NCI-H187 (cell line): ENCODE data around the gene UVSSA.
"Not testable (repeated sequence)": the region's sequence is repeated elsewhere in the genome, so short reads cannot be mapped to it uniquely, and the experiment has no call there.

Source experiments
- DNase-seq, 2 experiments: peaks; one replicate each; lab custom pipeline; 2025; lab: John Stamatoyannopoulos, UW

The UVSSA gene

DNA sequence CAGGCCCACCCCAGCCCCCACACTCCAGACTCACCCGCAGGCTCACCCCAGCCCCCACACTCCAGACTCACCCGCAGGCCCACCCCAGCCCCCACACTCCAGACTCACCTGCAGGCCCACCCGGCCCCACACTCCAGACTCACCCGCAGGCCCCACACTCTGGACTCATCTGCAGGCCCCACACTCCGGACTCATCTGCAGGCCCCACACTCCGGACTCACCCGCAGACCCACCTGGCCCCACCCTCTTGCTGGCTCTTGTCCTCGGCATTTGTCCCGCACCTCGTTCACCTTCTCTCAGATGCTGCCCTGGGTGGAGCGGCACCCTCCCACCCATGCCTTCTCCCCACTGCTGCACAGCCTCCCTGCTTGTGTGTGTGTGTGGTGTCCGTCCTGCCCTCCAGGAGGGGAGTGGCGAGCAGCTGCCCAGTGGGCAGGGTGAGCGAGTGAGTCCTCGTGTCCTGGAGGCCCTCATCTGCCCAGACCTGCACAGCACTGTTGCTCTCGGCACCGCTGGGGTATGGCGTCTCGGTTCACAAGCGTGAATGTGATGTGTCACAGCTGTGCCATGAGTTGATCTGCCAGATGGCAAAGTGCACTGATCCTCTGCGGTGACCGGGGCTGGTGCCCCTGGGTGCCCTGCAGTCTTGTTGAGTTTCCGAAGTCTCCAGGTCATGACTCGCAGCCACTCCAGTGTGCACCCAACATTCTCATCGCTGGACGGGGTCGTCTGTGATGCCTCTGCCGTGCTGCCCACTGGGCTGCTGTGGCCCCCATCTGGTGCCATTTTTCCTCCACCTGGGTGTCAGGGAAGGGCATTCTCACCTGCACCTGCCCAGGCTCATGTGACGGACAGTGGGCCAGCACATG, 29.6 kb upstream of the UVSSA start:
- no peak for DNase-seq

DNA sequence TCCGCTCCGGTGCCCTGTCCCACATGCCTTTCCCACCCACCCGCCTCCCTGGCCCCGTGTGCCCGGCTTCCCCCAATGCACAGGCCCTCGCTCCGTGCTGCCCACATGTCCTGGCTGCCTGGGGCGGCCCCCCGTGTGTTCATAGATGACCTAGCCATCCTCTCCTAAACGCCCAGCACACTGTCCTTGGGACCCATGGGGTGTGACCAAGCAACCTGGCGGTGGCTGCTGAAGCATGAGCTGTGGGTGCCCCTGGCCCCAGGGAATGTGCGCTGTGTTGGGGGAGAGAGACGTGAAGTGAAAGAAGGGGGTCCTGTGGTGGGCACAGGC, 29.0 kb upstream of the UVSSA start:
- no peak for DNase-seq

DNA sequence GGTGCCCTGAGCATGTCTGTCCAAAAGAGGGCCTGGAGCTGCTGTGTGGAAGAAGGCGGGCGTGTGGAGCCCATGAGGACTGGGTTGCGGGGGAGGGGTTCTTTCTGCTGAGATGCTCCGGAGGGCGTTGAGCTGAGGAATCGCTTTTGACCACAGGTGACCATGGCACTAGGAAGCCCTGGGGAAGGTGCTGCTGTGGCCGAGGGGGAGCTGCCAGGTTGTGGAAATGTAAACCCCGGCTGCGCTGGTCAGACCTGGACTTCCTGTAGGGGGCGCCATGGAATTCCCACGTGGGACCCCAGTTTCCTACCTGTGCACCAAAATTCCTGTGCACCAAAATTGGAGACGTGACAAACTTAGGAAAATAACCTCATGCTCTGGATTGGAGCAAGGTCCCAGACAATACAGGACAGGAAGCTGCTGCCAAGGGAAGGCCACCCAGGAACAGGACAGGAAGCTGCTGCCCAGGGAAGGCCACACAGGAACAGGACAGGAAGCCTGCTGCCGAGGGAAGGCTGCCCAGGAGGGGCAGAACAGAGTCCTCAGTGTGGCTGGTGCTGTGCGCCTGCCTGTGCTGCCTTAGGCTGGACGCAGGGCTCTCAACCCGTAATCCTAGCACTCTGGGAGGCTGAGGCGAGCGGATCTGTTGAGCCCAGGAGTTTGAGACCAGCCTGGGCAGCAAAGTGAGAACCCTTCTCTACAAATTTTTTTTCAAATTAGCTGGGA, 28.4 kb upstream of the UVSSA start:
- DNase-seq, result no peak

DNA sequence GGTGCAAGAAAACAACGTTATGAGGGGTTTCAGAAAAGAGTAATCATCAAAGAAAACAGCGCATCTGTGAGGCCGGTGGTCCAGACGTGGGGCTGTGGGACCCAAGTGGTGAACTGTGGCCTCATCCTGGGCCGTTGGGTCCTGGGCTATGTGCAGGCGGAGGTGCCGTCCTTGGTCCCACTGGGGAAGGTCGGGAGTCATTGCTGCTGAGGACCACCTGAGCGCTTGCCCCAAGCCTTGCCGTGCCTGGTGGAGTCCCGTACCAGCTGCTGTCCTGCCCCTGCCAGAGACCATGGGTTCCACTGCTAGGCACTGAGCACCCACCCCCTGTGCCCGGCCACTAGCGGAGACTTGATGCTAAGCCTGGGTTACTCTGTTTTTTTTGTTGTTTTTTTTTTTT, 25.5 kb upstream of the UVSSA start:
- DNase-seq, result no peak

DNA sequence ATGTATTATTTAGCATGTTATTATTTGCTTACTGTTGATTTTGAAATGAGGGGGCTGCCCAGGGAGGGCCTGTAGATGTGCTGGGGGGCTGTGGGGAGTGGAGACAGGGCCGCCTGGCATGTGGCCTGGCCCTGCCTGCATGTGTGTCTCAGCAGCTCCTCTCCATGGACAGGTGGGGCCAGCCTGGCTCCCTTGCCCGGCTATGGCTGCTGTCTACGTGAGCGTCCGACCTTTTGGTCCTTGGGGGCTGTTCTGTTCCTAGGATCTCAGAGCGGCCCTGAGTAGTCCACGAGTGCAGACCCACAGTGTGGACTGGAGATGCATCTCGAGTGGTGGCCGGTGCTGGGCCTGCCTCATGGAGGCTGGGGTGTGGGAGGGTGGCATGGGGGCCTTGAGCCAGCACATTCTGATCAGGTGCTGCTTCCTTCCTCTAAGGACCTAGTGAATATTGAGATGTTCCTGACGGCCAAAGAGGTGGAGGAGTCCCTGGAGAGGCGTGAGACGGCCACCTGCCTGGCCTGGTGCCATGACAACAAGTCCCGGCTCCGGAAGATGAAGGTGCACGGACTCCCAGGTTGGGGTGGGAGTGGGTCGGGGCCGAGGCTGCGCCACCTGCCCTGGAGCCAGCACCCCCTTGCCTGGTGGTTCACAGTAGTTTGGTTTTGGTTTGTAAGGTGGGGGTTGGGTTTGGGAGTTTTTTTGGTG, 24.9 kb upstream of the UVSSA start:
- no peak for DNase-seq

DNA sequence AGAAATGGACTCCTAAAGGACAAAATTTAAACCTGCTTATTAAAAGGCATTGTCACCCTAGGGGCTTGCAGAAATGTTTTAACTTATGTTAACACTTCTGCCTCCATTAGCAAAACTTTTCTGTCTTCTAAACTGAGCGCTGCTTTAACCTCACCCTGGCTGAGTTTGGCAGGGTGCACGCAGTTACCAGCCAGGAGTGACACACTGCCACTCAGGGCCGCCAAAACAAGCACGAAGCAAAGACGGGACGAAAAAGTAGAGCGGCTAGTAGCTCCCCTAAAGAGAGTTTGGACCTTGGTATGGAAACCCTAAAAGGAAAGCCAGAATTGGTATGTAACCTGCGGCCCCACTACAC, 23.8 kb upstream of the UVSSA start:
- no peak for DNase-seq

DNA sequence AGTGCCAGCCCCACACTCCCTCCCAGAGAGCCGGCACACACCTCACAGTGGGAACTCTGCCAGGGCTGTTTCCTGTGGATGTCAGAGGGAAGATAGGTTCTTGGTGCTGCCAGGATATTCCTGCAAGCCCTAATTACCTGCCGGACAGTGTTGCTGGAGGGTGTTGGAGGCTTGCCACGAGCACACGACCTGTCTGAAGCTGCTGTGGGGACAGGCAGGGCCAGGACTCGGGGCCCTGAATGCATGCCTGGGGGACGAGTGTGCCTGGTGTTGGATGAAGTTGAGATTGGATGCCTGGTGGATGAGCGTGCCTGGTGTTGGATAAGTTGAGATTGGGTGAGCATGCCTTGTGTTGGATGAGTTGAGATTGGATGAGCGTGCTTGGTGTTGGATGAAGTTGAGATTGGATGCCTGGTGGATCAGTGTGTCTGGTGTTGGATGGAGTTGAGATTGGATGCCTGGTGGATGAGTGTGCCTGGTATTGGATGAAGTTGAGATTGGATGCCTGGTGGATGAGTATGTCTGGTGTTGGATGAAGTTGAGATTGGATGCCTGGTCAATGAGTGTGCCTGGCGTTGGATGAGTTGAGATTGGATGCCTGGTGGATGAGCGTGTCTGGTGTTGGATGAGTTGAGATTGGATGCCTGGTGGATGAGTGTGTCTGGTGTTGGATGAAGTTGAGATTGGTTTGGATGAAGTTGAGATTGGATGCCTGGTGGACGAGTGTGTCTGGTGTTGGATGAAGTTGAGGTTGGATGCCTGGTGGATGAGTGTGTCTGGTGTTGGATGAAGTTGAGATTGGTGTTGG, 23.2 kb upstream of the UVSSA start:
- no peak for DNase-seq

DNA sequence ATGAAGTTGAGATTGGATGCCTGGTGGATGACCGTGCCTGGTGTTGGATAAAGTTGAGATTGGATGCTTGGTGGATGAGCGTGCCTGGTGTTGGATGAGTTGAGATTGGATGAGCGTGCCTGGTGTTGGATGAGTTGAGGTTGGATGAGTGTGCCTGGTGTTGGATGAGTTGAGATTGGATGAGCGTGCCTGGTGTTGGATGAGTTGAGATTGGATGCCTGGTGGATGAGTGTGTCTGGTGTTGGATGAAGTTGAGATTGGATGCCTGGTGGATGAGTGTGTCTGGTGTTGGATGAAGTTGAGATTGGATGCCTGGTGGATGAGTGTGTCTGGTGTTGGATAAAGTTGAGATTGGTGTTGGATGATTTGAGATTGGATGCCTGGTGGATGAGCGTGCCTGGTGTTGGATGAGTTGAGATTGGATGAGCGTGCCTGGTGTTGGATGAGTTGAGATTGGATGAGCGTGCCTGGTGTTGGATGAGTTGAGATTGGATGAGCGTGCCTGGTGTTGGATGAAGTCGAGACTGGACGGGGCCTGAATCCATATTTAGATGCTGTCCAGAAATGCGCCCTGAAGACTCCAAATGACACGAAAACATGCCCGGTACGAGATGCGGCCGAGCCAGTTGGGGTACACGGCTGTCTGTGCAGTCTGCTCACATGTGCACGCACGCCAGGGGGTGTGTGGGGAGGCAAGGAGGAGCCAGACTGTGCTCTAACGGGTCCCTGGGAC, 22.4 kb upstream of the UVSSA start:
- DNase-seq, result not testable (repeated sequence)

DNA sequence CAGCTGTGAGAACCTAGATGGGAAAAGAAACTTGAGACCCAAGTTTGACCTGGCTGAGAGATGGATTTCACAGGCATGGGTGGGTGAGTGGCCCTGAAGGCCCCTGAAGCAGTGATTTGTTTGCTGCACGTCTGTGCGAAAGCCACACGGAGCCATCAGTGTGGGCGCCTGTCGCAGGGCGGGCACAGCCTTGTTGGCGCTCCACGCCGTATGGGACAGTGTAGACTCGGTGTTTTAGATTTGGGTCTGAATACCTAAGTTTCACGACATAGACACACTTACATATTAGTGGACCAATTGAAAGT, 21.9 kb upstream of the UVSSA start:
- DNase-seq, result no peak

DNA sequence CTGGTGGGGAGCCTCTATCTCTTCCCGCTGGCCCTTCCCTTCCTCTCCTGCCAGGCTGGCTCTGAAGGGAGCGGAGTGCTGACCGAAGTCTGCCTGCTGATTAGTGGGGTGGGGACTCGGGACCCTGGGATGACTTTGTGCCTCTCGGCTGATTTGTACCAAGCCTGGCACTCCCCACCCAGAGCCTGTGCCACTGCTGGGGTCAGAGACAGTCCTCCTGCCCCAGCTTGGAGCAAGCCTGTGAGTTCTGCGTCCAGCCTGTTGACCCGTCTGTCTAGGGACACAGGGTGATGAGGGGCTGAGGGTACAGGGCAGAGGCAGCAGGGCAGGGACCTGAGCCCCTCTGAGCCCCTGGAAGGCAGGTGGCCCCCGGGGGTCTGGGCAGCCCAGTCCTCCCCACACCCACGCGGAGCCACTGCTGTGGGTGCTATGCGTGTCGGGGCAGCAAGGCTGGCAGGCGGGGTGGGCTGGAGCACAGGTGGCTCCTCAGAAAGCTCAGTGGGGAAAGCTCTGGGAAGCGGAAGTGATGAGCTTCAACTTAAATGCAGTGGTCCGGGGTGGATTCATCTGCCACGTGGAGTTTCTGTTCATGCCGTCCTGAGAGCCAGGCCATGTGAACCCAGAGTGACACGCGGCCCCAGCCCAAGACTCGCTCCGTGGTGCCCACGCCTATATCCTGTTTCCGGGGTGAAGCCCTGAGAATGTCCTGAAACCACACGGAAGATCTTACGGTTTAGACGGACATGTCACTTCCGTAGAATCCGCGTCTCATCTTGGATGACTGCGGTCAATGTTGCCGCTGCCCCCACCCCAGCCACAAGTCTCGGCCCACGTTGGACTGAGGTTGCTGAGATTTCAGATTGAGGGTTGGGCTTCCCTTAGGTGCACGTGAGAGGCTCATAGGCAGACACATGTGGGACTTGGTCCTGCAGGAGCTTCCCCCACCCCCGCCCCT, 21.1 kb upstream of the UVSSA start:
- DNase-seq, result no peak

DNA sequence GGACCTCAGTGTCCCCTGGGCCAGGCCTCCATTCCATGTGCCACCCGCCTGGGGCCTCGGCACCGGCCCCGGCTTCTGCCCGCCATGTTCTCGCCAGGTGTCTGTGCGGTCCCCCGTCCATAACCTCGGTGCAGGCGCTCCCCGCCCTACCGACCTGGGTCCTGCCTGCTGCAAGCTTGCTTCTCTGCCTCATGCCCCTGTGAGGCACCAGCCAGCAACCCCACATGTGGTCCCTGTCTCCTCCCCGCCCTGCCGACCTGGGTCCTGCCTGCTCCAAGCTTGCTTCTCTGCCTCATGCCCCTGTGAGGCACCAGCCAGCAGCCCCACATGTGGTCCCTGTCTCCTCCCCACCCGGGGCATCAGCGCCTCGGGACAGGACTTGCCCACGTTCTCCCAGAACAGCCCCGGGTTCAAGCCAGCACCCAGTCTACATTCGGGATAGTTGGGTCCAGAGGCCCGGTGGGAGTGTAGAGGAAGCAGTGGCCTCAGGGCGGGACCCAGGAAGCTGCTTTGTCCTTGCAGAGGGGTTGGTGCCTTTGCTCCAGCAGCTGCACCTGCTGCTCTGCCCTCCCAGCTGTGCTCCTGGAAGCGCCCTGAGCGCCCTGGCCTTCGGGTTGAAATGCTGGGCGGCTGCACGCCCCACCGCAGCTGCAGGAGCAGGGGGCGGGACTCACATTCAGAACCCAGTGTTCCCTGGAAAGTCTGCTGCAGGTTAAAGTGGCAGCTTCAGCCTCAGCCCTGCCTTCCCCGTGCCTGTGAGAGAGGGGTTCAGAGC, 20.1 kb upstream of the UVSSA start:
- no peak for DNase-seq

DNA sequence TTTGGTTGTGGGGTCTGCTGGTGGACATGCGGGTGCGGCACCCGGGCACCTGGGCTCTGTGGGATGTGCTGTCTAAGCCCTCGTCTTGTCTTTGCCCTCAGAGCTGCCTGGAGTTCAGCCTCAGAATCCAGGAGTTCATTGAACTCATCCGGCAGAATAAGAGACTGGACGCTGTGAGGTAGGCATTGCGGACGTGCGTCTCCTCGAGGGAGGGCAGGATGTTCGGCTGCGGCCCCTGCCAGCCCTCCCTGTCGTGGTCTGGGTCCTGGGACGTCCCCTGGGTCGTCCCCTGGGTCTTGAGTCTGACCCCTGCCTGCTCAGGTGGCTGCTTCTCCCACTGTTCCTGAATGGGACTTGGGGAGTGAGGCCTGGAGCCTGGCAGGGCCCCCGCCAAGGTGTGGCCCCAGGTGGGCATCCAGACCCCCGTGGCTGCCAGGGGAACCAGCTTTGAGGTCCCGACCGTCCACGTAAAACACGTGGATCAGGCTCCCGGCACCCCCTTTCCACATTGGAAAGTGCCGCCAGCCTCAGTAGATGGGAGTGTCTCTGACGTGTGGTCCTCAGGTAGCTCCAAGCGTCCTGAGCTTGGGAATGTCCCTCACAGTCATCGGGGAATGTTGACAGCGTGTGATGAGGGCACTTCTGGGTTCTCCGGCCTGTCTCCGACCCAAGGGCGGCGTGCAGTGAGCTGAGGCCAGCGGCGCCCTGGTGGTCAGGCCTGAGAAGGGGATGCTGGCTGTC, 19.3 kb upstream of the UVSSA start:
- DNase-seq, result no peak

DNA sequence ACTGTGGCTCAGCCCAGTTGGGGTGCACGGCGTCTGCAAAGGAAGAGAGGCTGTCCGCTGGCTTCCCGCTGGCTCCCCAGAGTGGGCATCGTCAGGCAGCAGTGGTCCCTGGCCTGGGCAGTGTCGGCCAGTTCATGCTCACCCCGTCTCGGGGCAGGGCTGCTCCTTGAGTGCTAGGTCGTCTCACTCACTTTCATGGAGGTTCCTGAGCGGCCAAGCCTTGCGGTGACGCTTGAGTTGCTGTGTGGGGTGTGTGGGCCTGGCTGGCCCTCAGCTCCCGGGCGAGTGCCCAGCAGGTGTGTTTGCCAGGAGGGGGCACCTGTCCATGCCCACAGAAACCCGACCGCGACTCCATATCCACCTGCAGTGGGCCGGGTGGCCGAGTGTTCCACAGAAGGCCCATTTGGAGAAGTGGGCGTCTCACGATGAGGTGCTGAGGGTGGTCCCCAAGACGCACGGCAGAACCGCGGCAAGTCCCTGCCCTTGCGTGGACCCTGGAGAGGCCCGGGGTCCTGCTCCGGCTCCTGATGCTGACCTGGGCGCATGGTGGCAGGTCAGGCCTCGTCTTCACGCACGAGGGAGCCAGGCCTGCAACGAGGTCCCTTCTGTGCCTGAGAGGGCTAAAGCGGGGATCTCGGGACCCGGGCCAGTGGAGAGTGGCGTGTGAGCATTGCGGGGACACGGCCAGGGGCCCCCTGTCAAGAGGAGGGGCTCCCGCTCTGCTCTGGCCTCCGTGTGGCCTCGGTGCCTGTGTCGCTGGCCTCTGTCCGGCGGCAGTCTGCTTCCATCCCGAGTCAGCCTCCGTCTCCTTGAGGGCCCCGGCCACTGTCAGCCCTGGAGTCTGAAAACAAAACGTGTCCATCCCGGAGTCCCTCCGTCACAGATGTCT, 18.5 kb upstream of the UVSSA start:
- no peak for DNase-seq

DNA sequence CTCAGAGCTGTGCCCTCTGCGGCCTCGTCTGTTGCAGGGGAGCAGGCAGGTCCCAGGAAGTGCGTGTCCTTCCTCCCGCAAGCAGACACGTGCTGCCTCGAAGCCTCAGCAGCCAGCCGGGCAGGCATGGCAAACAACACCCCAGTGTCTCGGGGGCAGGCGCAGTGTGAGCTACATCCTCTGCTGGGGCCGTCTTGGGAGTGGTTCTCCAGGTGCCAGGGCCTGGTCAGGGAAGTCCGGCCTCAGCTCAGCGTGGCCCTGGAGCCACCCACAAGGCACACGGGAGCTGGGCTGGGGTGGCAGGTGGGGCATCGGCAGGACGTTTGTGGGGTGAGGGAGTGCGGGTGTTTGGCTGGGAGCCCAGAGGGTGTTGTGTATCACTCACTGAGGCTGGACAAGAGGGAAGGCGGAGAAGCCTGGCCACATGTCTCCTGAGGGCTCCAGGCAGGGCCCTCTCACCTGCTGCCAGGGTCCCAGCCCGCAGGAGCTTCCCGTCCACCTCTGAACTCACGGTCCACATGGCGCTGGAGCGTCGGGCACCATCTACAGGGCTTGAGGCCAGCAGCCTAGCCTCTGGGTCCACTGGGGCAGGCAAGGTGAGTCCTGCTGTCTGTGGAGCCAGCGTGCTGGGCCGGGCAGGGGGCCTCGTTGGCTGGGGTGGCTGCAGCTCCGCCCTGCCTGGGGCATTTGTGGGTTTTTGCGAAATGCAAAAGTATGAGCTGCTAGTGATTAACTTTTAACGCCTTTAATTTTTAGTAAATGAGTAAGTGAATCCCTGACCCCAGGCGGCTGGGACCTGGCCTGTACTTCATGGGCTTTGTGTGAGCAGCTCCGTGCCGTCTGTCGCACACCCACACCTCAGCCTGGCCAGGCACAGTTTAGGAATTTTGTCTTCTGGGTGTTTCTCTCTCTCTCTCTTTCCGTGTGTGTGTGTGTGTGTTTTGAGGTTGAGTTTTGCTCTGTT, 17.3 kb upstream of the UVSSA start:
- no peak for DNase-seq

DNA sequence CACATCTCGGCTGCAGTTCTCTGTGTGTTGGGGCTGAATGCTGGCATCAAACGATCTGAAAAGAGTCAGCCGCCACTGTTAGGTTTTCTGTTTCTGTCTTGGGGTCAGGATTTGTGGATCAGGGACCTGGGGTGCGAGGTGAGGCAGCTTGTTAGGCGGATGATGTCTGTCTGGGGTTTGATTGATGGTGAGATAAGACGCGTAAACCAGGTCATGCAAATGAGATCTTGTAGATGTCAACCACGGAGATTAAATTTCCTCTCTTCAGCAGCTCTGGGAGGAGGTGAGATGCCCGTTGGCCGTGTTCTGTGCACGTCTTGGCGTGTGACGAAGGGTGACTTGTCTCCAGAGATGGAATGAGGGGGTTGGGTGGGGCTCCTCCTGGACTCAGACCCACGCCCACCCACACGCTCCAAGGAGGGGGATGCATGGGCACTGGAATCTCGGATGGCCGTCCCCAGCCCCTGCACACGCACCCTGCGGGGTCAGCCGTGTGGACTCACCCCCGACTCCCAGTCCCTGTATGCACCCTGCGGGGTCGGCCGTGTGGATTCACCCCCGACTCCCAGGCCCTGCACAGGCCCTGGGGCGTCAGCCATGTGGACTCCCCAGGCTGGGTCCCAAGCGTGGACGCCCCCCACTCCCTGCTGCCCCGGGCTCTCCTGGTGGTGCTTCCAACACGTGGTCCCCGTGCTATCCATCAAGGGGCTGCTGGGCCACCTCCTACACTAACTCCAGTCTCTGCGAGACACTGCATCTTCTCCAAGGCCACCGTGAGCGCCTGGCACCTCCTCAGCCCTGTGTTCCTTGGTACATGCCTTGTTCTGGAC, 16.0 kb upstream of the UVSSA start:
- DNase-seq, result no peak
